Measurements from ENCODE around the gene C11orf97.

The C11orf97 gene

GRCh38 chr11:94511932-94512781 is at the start of gene C11orf97:
TSS of gene C11orf97 (plus strand) at chr11:94512461. CDS start at chr11:94512529, 68 bp downstream.
- no peak for TF ChIP-seq CTCF (conservative IDR thresholded peaks at IDR 0.05; ENCODE audit: low read length)
- peak; percentile 25 for DNase-seq (ENCODE audit: low read depth)

GRCh38 chr11:94469416-94469815 is 42.8 kb upstream of the C11orf97 start:
- no peak for DNase-seq (ENCODE audit: low read depth)
- no peak for TF ChIP-seq CTCF (conservative IDR thresholded peaks at IDR 0.05; ENCODE audit: low read length)
- H3K4me3 ChIP-seq (ENCODE audit: low read length), result no peak overlapping the region

More at GRCh38 chr11:94511932-94512781, at the start of gene C11orf97:
- peak within 1 kb of the TSS; percentile 66 for H3K4me3 ChIP-seq (ENCODE audit: low read length)

- DNase-seq (ENCODE audit: low read depth), result peak; percentile 70
- no peak overlapping the region for H3K4me3 ChIP-seq (ENCODE audit: low read length)
- TF ChIP-seq CTCF (conservative IDR thresholded peaks at IDR 0.05; ENCODE audit: low read length), result no peak
Measured at GRCh38 chr11:94472916-94473799, 39.1 kb upstream of the C11orf97 start.

GRCh38 chr11:94477624-94478023 is 34.6 kb upstream of the C11orf97 start:
- DNase-seq (ENCODE audit: low read depth), result no peak
- TF ChIP-seq CTCF (conservative IDR thresholded peaks at IDR 0.05; ENCODE audit: low read length), result no peak

GRCh38 chr11:94481342-94481741 is 30.9 kb upstream of the C11orf97 start:
- no peak for TF ChIP-seq CTCF (conservative IDR thresholded peaks at IDR 0.05; ENCODE audit: low read length)
- no peak for DNase-seq (ENCODE audit: low read depth)
- H3K4me3 ChIP-seq (ENCODE audit: low read length), result no peak overlapping the region

More at GRCh38 chr11:94477624-94478023, 34.6 kb upstream of the C11orf97 start:
- no peak overlapping the region for H3K4me3 ChIP-seq (ENCODE audit: low read length)

GRCh38 chr11:94486068-94486467 is 26.2 kb upstream of the C11orf97 start:
- TF ChIP-seq CTCF (conservative IDR thresholded peaks at IDR 0.05; ENCODE audit: low read length), result no peak
- DNase-seq (ENCODE audit: low read depth), result no peak
- H3K4me3 ChIP-seq (ENCODE audit: low read length), result no peak overlapping the region
